PFSK-1 (cell line): ENCODE results near the gene EMX1.

Source experiments
- POLR2AphosphoS5 ChIP-seq: IDR thresholded peaks from 2 replicates; pipeline ENCODE4 v1.6.1; 2012; ENCODE audit warnings: low read depth, mild to moderate bottlenecking, control low read depth, low read length, moderate library complexity
- REST ChIP-seq, 2 experiments: IDR thresholded peaks; 2 replicates each; pipeline versions ENCODE4 v1.6.1 to v1.8.0; 2011 to 2012; ENCODE audit warnings: low read depth in 2 of 2, low read length in 2 of 2, control low read depth in 1 of 2, inconsistent platforms in 1 of 2, mild to moderate bottlenecking in 1 of 2, moderate library complexity in 1 of 2; ENCODE audit not compliant: insufficient read depth in 1 of 2
- SIN3A ChIP-seq: IDR thresholded peaks from 2 replicates; pipeline ENCODE4 v1.6.1; 2012; ENCODE audit warnings: mild to moderate bottlenecking, low read length, moderate library complexity, borderline replicate concordance; ENCODE audit not compliant: insufficient read depth
- TAF1 ChIP-seq: IDR thresholded peaks from 2 replicates; pipeline ENCODE4 v1.6.1; 2012; ENCODE audit warnings: low read length, control low read depth, borderline replicate concordance; ENCODE audit not compliant: insufficient read depth

DNA sequence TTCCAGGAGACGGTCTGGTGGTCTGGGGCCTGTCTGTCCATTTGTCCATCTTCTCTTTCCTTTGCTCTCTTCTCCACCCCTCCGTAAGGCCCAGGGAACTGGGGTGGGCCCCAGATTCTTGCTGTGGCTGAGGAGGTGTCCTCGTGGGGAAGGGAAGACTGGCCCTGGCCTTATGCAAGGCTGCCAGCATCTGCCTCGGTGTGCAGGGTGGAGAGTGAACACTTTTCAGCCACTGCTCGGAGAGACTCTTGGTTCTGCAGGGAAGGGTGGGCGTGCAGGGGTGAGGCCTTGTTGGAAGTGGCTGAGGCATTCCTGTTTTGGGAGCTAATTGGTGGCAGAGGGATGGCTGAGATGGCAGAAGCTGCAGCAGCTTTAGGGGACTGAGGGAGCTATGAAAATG lies 23.0 kb downstream of the EMX1 start:
- no peak for TF ChIP-seq POLR2AphosphoS5
- no peak for TF ChIP-seq TAF1
- TF ChIP-seq REST (IDR thresholded peaks at IDR 0.05; ENCODE audit: insufficient read depth in 1 of 2, low read depth in 2 of 2, low read length in 2 of 2): no peak
- no peak for TF ChIP-seq SIN3A
